OCI-LY1 (cell line): Measurements from ENCODE around the gene LRRC8D.

Experiments
- H2AFZ ChIP-seq: fragments of 200-600 bp; sonication (generic), shearing (Covaris generic); 2 replicates; pipeline ENCODE4 v1.6.0; 2014; ENCODE audit warnings: antibody characterized with exemption, mild to moderate bottlenecking, low read length
- H3F3A ChIP-seq: fragments of 200-600 bp; sonication (generic), shearing (Covaris generic); 2 replicates; pipeline ENCODE4 v1.6.0; 2014; ENCODE audit warnings: mild to moderate bottlenecking, antibody characterized with exemption, low read length, moderate library complexity; ENCODE audit not compliant: insufficient read depth
- H3K27ac ChIP-seq: fragments of 200-600 bp; sonication (generic); 2 replicates; pipeline ENCODE4 v1.5.1; 2014; ENCODE audit warnings: low read length, mixed run types, mild to moderate bottlenecking, low read depth; ENCODE audit not compliant: poor library complexity, severe bottlenecking
- H3K27me3 ChIP-seq: fragments of 200-600 bp; sonication (generic); 2 replicates; pipeline ENCODE4 v1.6.0; 2014; ENCODE audit warnings: antibody characterized with exemption, mild to moderate bottlenecking, low read length, moderate library complexity; ENCODE audit not compliant: insufficient read depth
- H3K36me3 ChIP-seq: fragments of 200-600 bp; sonication (generic); 2 replicates; pipeline ENCODE4 v1.6.1; 2014; ENCODE audit warnings: mild to moderate bottlenecking, antibody characterized with exemption, low read length, moderate library complexity, mixed read lengths; ENCODE audit not compliant: insufficient read depth
- H3K4me1 ChIP-seq: fragments of 200-600 bp; sonication (generic); 2 replicates; pipeline ENCODE4 v1.5.1; 2014; ENCODE audit warnings: mild to moderate bottlenecking, low read length, moderate library complexity; ENCODE audit not compliant: insufficient read depth, severe bottlenecking
- H3K4me2 ChIP-seq: fragments of 200-600 bp; sonication (generic), shearing (Covaris generic); 2 replicates; pipeline ENCODE4 v1.6.1; 2014; ENCODE audit warnings: low read length
- H3K4me3 ChIP-seq: fragments of 200-600 bp; sonication (generic); 2 replicates; pipeline ENCODE4 v1.5.1; 2014; ENCODE audit warnings: low read length, low read depth, mild to moderate bottlenecking, mixed read lengths; ENCODE audit not compliant: poor library complexity, severe bottlenecking
- H3K79me2 ChIP-seq: fragments of 200-600 bp; shearing (Covaris generic); 2 replicates; pipeline ENCODE4 v1.6.1; 2016; ENCODE audit warnings: mixed run types, low read length, mixed read lengths; ENCODE audit not compliant: insufficient read depth
- H3K9ac ChIP-seq: fragments of 200-600 bp; sonication (generic), shearing (Covaris generic); 2 replicates; pipeline ENCODE4 v1.6.1; 2014; ENCODE audit warnings: mild to moderate bottlenecking, low read length, mixed read lengths
- H3K9me2 ChIP-seq: fragments of 200-600 bp; sonication (generic), shearing (Covaris generic); 2 replicates; pipeline ENCODE4 v1.6.1; 2014; ENCODE audit warnings: low read depth, mild to moderate bottlenecking, low read length, mixed read lengths
- H3K9me3 ChIP-seq: fragments of 200-600 bp; shearing (Covaris generic); 2 replicates; pipeline ENCODE4 v1.6.1; 2014; ENCODE audit warnings: low read length, mixed read lengths
- H4K20me1 ChIP-seq: fragments of 200-600 bp; sonication (generic), shearing (Covaris generic); 2 replicates; pipeline ENCODE4 v1.6.0; 2016; ENCODE audit warnings: mild to moderate bottlenecking, low read length; ENCODE audit not compliant: insufficient read depth
- EZH2 ChIP-seq: fragments of 200-600 bp; sonication (generic), shearing (Covaris generic); IDR thresholded peaks from 2 replicates; pipeline ENCODE4 v1.8.0; 2017; ENCODE audit warnings: borderline replicate concordance, mixed run types, mild to moderate bottlenecking, antibody characterized with exemption, low read length, moderate library complexity, mixed read lengths
- TF ChIP-seq, protein P1 (sequence below): fragments of 200-600 bp; sonication (generic), shearing (Covaris generic); IDR thresholded peaks from 2 replicates; pipeline ENCODE4 v1.5.1; 2017; ENCODE audit warnings: mild to moderate bottlenecking, antibody characterized with exemption, low read length, moderate library complexity, mixed read lengths

The LRRC8D gene

DNA sequence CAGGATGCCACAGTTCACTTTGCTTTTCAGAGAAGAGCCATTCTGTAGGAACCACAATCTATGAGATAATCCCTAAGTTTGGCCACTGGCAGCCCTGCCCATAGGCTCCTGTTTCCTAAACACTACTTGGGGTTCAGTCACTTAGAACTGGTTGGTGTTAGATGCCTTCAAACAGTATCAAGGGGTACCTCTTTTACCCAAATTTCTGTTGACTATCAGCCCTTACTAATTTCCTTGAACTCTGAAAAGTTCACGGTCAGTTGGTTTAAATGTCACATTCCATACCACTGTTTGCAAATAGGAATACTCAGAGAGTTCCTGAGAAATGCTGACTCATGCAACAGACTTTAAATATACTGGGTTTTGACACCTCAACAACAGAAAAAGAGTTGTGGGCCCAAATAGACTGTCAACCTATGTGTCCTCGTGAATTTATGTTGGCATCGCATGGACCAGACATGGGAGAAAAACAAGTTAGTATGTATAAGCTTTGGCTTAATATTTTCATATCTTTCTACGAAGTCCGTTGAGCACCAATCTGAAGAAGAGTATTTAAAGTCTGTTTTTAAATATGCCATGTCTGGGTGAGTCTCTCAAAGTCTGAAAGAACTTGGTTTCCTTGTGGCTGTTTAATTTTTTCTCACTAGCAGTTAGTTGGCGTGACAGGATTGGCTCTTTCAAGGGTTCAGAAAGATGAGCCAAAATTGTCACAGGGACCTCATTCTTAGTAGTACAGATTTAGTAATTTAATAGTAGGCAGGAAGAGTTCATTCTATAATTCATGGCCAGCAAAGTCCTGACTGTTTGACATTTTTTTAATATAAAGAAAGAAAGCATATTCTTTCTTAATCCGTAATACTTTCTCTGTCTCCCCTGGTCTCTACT is 117.6 kb downstream of the LRRC8D start:
- Histone ChIP-seq H3K4me2 (no peak overlapping the region), H3K27ac (no peak overlapping the region), H3K4me3 (no peak overlapping the region), H3K27me3 (no peaks in the 10 kb centered on the region), H3F3A (no peaks in the 10 kb centered on the region), H3K9me2 (no peaks in the 10 kb centered on the region), H3K36me3 (peaks cover 38% of the 10 kb centered on the region), H3K4me1 (peaks cover 11% of the 10 kb centered on the region), H3K9me3 (no peaks in the 10 kb centered on the region), H2AFZ (no peak overlapping the region), H3K79me2 (no peaks in the 10 kb centered on the region), H4K20me1 (no peaks in the 10 kb centered on the region), H3K9ac (no peak overlapping the region)
- TF ChIP-seq, protein P1, sequence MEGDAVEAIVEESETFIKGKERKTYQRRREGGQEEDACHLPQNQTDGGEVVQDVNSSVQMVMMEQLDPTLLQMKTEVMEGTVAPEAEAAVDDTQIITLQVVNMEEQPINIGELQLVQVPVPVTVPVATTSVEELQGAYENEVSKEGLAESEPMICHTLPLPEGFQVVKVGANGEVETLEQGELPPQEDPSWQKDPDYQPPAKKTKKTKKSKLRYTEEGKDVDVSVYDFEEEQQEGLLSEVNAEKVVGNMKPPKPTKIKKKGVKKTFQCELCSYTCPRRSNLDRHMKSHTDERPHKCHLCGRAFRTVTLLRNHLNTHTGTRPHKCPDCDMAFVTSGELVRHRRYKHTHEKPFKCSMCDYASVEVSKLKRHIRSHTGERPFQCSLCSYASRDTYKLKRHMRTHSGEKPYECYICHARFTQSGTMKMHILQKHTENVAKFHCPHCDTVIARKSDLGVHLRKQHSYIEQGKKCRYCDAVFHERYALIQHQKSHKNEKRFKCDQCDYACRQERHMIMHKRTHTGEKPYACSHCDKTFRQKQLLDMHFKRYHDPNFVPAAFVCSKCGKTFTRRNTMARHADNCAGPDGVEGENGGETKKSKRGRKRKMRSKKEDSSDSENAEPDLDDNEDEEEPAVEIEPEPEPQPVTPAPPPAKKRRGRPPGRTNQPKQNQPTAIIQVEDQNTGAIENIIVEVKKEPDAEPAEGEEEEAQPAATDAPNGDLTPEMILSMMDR: no peak
- TF ChIP-seq EZH2: no peak

DNA sequence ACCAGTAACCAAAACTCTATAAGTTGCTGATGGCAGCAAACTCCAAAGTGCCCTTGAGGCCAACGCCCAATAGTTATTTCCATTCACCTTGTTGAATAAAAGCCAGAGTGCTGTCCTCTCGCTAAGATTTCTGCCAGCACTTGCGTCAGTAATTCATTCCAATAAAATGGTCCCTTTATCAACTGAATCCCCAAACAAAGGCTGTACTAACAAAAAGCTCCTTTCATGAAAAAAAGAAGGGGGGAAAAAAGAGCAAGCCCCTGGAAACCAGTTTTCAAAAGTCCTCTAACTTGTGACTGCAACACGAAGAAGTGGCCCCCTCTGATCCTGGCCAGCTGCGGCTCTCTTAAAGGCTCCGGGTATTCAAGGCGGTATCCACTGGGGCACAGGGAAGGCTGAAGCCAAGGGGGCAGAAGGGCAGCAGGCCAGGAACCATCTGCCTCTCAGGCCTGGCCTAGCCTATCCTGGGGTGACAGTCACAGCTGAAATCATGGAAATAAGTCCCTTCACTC is 118.3 kb downstream of the LRRC8D start:
- Histone ChIP-seq H3F3A (no peaks in the 10 kb centered on the region), H3K27ac (no peak overlapping the region), H3K9me3 (no peaks in the 10 kb centered on the region), H3K4me2 (no peak overlapping the region), H3K4me1 (peaks cover 11% of the 10 kb centered on the region), H3K9me2 (no peaks in the 10 kb centered on the region), H3K79me2 (no peaks in the 10 kb centered on the region), H4K20me1 (no peaks in the 10 kb centered on the region), H3K36me3 (peaks cover 31% of the 10 kb centered on the region; the same call in 1 of the 2 replicates), H3K27me3 (no peaks in the 10 kb centered on the region), H3K9ac (no peak overlapping the region), H3K4me3 (no peak overlapping the region), H2AFZ (no peak overlapping the region)
- TF ChIP-seq, protein P1: no peak
- TF ChIP-seq EZH2: no peak

DNA sequence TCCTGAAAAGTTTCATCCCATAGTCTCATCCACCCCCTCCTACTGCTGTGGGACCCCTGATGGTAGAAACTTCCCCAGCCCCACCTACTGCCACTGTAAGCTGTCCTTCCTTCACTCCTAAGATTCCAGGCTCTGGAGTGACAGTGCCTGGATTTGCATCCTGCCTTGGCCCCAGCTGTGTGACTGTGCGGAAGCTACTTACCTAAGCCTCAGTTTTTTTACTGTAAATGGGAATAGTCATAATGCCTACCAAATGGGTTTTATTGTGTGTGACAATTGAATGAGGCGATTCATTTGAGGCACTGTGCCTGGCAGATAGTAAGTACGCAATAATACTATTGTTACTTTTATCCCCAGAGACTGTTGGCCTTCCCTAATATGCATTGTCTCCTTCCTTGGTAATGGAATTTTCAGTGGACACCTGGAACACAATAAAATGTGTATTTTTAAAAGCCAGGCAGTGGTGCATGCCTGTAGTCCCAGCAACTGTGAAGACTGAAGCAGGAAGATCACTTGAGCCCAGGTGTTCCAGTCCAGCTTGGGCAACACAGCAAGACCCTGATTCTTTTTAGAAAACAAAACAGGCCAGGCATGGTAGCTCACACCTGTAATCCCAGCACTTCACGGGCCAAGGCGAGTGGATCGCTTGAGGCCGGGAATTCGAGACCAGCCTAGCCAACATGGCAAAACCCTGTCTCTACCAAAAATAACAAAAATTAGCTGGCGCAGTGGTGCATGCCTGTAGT is 119.0 kb downstream of the LRRC8D start:
- H3K9ac ChIP-seq: no peak overlapping the region
- no peaks in the 10 kb centered on the region for H3K79me2 ChIP-seq
- no peaks in the 10 kb centered on the region for H3K9me3 ChIP-seq
- peaks cover 11% of the 10 kb centered on the region for H3K4me1 ChIP-seq
- H3K9me2 ChIP-seq: no peaks in the 10 kb centered on the region
- peaks cover 24% of the 10 kb centered on the region; the same call in 1 of the 2 replicates for H3K36me3 ChIP-seq
- no peak overlapping the region for H3K4me3 ChIP-seq
- TF ChIP-seq, protein P1: no peak
- TF ChIP-seq EZH2: no peak
- H3K27ac ChIP-seq: no peak overlapping the region
- no peaks in the 10 kb centered on the region for H3F3A ChIP-seq
- no peak overlapping the region for H2AFZ ChIP-seq
- no peaks in the 10 kb centered on the region for H4K20me1 ChIP-seq
- H3K4me2 ChIP-seq: no peak overlapping the region
- no peaks in the 10 kb centered on the region for H3K27me3 ChIP-seq
